Tibial nerve (tissue), 3 donors: ENCODE results near the gene KCNJ6.

ENCODE experiments used
- CTCF ChIP-seq, 5 experiments: fragments of 200-600 bp in 3 of 5; fragments of 450-650 bp in 2 of 5; sonication (generic) in 3 of 5; IDR thresholded peaks; one replicate each; pipeline ENCODE4 v1.5.1; 2016 to 2019; ENCODE audit warnings: antibody characterized with exemption in 5 of 5, mild to moderate bottlenecking in 3 of 5, moderate library complexity in 2 of 5
- POLR2A ChIP-seq, 2 donors: fragments of 450-650 bp; IDR thresholded peaks; one replicate each; pipeline ENCODE4 v1.6.1; 2017; ENCODE audit warnings: antibody characterized with exemption in 2 of 2, mild to moderate bottlenecking in 2 of 2, moderate library complexity in 2 of 2

- TF ChIP-seq CTCF (IDR thresholded peaks at IDR 0.05) = no peak
- TF ChIP-seq POLR2A (IDR thresholded peaks at IDR 0.05) = no peak
Observed at GRCh38 chr21:37737996-37738395, 178.3 kb downstream of the KCNJ6 start.
